DMS114 treated with DMSO at 0.1 percent for 48 hours (cell line): ENCODE data around the gene TTLL1.
"Not testable (repeated sequence)": the region's sequence is repeated elsewhere in the genome, so short reads cannot be mapped to it uniquely, and the experiment has no call there.

Experiments
- DNase-seq: peaks from one replicate; lab custom pipeline; 2025; ENCODE audit not compliant: unreplicated experiment; lab: John Stamatoyannopoulos, UW

Gene TTLL1

DNA sequence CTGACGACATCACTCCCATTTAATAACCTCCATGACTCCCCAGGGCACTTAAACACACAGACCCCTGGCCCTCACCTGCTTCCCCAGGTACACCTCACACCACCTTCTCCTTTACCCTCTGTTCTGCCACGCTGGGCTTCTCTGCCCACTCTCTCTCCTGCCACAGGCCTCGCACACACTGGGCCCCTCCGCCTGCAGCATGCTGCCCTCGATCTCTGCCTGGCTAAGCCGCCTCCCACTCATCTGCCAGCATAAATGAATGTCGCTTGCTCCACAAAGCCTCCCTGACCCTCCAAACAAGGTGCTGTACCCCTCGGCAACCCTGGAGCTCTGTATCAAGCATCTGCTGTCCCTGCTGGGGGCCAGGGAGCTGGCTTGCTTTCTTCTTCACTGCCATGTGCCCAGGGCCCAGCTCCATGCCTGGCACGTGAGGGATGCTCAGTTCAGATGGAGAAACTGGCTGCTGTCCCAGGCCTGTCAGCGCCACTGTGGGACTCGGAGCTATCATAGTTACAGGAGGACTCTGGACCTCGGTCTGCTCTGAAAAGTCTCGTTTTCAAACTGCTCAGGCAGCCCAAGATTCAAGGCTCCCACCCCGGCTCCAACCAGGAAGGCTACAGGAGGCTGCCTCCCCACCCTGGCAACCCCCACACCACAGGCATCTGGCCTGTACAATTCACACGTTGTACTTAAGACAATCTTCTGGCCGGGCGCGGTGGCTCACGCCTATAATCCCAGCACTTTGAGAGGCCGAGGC, 11.9 kb downstream of the TTLL1 start:
- no peak for DNase-seq

DNA sequence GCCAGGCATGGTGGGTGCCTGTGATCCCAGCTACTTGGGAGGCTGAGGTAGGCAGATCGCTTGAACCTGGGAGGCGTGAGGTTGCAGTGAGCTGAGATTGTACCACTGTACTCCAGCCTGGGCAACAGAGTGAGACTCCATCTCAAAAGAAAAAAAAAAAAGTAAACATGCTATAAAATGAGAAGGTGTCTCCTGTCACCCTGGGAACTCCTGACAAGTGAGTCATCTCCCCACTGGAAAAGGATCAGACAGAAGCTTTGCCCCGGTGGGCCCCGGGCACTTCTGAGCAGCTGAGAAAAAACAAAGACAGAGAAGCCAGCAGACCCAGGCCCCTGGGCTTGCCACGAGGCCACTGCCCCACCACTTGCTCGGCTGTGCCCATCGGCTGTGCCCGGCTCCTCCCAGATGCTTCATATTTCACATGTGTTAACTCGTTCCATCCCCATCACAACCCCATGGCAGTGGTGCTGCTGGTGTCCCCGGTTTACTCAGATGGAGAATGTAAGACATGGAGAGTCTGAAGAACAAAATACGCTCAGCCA, 22.3 kb downstream of the TTLL1 start:
- no peak for DNase-seq

DNA sequence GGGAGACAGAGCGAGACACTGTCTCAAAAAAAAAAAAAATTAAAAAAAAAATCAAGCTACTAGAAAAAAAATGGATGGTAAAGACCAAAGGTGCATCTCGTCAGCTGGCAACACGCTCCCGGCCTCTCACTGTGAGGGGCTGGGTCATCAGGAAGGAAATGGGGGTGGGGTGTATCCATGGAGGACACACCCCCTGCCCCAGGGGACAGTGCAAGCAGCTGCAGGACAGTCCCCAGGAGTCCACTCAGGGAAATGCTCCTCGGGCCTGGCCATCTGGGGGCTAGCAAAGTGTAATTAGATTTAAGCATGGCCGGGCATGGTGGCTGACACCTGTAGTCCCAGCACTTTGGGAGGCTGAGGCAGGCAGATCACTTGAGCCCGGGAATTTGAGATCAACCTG, 23.1 kb downstream of the TTLL1 start:
- DNase-seq = no peak

DNA sequence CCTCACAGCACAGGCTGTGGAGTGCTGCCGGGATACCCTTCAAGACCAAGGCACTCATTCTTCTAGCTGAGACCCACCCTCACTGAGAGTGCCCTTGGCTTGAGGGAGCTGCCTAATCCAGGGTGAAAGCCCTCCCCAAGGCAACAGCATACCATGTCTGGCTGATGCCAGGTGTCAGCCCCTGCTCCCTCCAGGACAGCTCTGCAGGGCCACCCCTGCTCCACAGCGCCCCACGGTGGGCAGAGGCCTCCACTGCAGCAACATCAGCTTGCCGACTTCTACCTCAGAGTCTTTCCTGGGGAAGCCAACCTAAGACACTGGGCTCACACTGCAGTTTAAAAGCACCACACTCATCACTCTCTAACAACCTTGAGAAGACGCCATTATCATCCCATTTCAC, 29.0 kb downstream of the TTLL1 start:
- DNase-seq = no peak

DNA sequence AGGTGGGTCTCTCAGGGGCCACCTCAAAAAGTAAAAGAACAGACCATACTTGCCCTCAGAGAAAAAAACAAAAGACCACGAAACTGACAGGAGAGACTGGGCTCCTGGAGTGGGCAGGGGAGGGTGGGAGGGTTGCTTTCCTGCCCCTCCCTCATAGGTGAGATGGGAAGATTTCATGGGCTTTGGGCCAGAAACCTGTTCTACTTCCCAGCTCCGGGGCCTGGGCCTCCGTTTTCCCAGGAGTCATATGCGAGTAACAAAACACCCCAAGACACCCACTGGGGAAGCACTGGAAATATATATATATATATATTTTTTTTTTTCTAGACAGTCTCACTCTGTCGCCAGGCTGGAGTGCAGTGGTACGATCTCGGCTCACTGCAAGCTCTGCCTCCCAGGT, 31.6 kb downstream of the TTLL1 start:
- DNase-seq = no peak

DNA sequence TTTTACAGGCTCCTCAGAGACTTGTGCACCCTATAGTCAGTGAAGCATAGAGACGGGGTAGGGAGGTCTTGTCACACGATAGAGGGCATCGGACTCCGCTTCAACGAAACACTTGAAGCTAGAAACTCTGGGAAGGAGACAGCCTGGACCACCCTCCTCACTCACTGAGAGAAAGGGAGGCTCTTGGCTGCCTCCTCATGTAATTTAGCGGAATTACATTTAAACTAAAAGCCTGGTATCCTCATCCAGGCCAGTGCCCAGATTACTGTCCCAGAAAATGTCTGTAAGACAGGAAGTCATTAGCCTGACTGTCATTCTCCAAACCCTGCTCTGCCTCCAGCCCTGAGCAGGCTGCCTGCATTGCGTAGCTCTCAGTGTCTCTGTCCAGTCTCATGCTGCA, 36.0 kb downstream of the TTLL1 start:
- no peak for DNase-seq

DNA sequence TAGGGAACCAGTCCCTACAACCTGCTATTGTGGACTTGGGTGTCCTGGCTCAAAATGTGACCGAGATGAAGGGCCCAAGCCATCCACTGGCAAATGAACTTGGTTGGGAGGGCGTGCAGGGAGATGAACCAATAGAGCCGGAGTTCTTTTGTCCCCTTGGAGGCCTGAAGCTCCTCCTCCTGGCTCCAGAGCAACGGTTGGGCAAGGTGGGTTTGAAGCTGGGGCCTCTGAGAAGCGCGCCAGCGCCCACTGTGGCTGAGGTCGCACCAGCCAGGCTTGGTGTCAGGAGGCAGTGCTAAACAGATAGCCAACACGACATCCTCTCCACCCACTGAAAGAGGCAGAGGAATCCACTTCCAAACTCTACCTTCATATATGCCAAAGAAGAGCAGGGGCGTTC, 38.2 kb downstream of the TTLL1 start:
- no peak for DNase-seq

DNA sequence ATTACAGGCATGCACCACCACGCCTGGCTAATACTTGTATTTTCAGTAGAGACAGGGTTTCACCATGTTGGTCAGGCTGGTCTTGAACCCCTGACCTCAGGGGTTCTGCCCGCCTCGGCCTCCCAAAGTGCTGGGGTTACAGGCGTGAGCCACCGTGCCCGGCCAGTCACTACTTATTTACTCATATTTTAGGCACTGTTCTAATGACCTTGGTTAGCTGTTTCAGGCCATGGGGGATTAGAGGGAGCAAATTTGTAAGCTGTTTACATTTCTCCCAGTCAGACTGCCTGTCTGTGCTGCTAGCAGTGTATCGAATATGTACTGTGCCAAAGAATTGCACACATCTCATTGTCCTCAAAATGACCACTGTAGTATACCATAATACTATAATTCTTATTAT, 41.6 kb downstream of the TTLL1 start:
- no peak for DNase-seq

DNA sequence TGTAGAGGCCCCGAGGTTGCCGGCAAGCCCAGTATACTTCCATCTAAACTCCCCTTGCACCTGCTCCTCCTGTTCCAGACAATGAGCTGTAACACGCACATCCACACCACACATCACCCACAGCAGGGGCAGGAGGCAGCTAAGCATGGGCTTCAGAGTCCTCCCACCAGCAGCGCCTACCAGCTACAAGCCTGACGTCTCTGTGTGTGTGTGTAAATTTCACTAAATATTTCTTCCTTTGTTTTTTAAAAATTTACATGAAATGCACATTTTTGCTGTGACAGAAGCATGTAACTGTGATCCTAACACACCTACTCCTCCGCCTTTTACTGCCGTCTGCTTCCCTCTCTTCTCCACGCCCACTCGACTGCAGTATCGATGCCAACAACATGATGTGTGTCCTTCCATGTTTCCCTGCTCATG, 44.9 kb downstream of the TTLL1 start:
- no peak for DNase-seq

DNA sequence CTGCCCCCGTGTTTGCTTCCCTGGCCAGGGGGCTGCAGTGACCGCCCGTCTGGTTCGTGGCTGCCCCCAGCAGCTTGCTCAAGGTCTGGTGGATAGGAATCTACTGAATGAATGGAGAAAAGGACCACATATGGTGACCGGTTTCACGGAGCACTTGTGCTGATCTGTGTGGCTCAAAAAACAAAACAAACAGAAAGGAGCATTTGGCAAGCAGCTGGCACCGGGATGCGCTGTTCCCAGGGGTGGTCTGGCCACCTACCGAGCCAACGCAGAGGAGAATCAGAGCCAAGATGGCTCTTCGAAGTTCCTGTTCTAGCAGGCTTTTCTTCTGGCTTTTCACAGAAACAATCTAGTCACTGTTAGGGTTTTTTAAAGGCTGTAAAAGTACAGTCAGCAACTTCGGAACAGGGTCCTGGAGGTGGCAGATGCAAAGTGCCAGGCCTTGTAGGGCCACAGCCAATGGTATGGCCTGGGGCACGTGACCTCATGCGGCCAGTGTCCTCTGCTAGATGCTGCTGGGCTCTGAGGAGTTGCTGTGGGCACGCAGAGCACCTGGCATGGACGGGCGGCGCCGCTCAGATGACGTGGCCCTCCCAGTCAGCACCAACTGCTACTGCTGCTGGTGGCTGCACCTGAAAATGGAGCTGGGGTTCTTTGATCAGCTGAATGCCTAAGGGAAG, 47.0 kb downstream of the TTLL1 start:
- no peak for DNase-seq

DNA sequence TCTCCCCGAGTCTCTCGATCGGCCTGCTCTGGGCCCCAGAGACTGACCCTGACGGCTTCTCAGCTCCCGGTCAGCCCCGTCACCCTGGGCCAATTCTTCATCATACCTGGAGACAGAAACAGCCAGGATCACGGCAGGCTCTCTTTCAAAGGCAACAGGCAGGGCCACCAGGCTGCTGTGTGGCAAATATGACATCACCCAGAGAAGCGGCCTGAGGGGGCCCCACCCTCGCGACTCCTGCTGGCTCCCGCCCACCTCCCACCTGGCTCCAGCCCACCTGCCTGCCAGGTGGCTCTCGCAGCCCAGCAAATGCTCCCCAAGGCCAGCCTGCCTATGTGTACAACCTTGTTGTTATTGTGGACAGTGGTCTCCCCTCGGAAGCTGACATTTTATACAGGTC, 49.4 kb downstream of the TTLL1 start:
- no peak for DNase-seq

DNA sequence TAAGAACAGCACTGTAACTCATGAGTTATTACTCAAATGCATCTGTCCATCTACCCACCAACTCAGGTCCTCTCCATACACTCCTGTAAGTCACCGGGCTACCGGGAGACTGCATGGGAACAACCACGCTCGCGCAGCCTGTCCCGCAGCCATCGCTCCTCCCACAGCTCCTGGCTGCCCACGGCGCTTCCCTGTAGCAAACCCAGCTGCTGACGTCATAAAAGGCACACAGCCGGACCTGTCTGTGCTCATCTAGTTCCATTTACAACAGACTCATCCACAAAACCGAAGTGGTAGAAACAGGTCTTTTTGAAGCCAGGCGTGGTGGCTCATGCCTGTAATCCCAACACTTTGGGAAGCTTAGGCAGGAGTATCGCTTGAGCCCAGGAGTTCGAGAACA, 50.9 kb downstream of the TTLL1 start:
- no peak for DNase-seq

DNA sequence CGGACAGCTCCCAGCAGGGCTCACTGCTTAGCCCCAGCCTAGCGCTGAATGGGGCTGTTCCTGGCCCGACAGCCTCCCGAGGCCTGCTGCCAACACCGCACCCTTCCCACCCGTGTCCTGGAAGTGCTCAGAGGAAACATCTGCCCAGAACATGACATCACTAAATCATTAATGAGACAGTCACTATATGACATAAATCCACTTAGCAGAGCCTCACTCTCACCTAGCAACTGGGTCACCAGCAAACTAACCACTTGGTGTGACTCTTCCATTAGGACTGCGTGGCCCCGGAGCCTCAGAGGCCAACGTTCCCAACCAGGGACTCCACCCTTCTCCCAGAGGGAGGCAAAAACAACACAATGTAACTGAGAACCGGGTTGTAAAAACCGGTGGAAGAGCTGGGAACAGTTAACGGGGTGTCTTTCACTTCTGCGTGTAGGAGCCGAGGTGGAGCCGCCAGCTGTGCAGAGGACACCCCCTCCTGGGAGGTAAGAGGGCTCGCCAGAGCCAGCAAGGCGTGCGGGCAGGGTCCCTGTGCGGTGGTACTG, 52.8 kb downstream of the TTLL1 start:
- no peak for DNase-seq

DNA sequence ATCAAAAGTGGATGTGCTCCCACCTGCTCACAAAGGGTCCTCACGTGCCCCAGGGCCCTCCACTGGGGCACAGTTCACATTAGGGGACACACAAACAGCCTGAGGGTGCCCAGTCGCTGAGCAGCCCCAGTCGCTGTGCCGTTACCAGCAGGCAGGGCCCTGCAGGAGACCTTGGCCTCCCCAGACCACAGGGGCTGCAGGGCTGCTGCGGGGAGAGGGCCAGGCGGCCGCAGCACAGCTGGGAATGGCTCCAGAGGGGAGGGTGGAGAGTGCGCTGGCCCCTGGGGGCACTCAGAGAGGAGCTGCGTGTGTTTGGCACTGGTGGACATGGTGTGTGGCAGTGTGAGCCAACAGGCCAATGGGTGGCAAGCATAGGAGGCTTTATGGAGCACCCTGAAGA, 53.9 kb downstream of the TTLL1 start:
- DNase-seq = no peak

DNA sequence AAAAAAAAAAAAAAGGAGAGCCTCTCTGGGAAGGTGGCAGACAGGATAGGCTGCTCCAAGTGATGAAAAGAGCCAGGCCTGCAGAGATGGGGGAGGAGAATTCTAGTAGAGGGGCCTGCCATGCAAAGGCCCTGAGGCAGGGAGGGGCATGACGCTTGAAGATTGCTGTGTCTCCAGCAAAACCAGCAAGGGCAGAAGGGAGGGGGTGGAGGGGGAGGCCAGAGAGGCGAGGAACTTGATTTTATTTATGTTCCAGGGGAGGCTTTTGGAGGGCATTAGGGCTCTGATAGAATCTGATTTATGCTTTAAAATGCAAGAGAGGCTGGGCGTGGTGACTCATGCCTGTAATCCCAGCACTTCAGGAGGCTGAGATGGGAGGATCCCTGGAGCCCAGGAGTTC, 57.6 kb downstream of the TTLL1 start:
- DNase-seq = no peak

DNA sequence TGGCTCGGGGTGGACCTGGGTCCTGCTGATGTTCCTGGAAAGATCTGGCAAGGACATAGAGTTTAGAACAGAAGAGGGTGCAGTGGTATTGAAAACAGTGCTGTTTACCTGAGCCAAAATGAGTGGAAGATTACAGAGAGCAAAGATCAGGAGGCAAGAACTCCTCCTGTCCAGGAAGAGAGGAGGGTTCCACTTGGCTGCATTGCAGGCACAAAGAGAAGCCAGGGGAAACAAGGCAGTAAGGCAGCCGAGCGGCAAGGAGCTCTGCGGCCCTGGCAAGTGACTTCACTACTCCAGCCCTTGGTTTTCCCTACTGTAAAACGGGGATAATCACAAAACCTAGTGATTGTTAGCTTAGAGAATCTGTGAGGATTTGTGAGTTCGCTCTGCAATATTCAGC, 70.6 kb downstream of the TTLL1 start:
- no peak for DNase-seq

DNA sequence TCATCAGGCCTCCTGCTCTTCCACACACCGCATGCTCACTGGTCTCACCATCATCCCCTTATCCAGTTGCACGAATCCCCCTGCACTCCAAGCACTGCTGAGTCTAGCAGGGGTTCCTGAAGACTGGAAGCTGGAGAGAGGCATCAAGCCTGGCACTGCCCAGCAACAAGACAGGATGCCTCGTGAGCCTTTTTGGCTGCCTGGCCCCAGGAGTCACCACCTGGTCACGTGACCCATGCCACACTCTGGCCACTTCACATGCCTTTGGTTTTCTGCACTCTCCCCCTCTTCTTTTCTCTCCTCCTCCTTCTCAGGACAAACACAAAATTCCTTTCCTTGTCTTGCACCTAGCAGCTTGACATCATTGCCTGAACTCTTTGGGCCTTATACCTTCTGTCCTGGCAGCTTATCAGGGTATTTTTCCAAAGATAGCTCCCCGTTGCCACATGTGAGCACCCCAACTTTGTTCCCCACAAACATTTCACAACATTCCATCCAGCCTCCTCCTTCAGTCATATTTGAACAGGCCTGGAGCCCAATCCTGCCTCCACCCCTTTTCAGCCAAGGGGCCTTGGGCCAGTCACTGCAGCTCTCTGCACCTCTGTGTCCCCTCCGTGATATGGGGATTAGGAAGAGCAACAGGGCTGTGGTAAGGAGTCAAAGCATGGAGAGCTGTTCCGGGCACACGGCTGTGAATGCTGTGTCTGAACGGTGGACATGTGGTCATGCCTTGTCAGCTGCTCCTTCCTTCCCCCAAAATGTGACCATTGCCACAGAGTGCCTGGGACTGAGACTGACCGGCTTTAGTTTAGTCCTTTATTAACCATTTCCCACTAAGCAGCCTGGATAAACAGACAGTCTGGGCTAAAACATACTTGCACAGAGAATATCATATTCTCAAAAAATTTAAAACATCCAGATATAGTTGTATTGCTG, 71.4 kb downstream of the TTLL1 start:
- no peak for DNase-seq

DNA sequence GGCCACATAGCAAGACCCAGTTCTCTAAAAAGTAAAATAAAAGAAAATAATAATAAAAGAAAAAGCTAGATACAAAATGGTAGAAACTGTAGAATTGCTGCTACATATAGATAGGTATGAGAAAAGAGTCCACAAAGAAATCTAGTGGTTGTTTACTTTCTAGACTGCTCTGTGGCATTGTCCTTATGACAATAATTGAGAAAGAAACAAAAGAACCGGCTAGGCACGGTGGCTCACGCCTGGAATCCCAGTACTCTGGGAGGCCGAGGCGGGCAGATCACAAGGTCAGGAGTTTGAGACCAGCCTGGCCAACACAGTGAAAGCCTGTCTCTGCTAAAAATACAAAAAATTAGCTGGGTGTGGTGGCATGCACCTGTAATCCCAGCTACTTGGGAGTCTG, 73.0 kb downstream of the TTLL1 start:
- not testable (repeated sequence) for DNase-seq

DNA sequence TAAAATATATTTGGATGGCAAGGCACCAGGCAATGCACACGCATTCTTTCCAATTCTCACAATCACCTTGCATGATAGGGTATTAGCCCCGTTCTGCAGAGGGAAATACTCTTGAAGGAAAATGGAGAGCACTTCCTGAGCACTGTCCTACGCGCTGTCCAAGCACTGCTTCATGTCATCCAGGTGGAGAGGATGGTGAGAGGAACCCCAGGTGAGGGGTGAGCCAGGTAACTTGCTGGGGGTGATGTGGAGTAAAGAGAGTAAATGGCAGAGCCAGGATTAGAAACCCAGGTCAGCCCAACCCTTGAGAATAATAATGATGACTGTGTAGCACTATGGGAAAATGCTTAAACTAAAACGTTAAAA, 73.5 kb downstream of the TTLL1 start:
- no peak for DNase-seq

DNA sequence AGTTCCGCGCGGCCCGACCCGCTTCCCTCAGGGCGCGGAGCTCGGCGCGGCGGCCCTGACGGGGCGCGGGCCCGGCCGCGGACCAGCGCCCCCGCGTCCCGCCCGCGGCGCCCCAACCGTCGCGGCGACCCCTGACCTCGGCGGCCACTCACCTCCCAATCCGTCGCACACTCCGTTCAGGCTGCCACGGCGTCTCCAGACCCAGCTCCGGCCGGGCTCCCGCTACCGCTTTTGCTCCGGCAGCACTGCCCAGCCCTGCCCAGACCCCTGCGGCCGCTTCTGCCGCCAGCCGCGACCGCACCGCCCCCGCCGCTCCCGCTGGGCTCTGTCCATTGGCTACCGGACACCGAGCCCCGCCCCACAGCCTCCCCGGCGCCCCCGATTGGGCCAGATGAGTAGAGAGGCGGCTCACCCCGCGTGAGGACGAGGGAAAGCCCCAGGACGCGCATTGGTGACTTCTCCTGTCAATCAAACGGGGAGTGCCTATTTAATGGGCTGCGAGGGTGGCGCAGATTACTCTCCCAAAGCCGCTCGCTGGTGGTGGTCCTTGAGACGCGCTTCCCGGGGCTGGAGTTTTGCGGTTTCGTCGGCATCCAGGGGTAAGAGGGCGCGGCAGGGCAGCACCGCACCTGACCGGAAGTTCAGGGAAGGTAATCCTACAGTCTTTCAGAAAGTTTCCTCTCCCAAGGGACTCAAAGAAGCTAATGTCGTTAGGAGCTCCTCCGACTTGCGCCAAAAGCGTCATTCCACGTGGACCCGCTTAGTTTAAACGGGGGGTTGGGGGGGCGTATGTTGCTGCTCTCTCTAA, 74.1 kb downstream of the TTLL1 start, which contains the start of gene PACSIN2:
Gene PACSIN2 (minus strand): TSS at position 281 of the 808 bp plus-strand sequence. CDS start 103,069 bp downstream, outside the sequence.
- DNase-seq = peak; percentile 94
